Gastrocnemius medialis (tissue), 4 donors: ENCODE measurements around the gene ZNF791.

Experiments used
- CTCF ChIP-seq, 5 experiments: fragments of 450-650 bp in 3 of 5; fragments of 200-600 bp in 2 of 5; sonication (generic) in 2 of 5; IDR thresholded peaks in 4 of 5; conservative IDR thresholded peaks in 1 of 5; 1 replicate in 4 of 5; 2 replicates in 1 of 5; pipeline ENCODE4 v1.5.1; 2016 to 2019; ENCODE audit warnings: antibody characterized with exemption in 5 of 5, mild to moderate bottlenecking in 3 of 5, moderate library complexity in 3 of 5
- POLR2A ChIP-seq, 2 donors: fragments of 450-650 bp; IDR thresholded peaks; one replicate each; pipeline ENCODE4 v1.6.1; 2017; ENCODE audit warnings: antibody characterized with exemption in 2 of 2, mild to moderate bottlenecking in 2 of 2, moderate library complexity in 2 of 2

- no peak for TF ChIP-seq CTCF (IDR thresholded peaks at IDR 0.05 in 4 of 5, conservative IDR thresholded peaks at IDR 0.05 in 1 of 5)
- no peak for TF ChIP-seq POLR2A (IDR thresholded peaks at IDR 0.05)
These were observed 59.6 kb downstream of the ZNF791 start for GRCh38 chr19:12670159-12670928.
